Heart left ventricle (tissue), 13 donors: ENCODE data around the gene CFAP100.

Source experiments
- CTCF ChIP-seq, 12 donors: fragments of 200-600 bp; sonication (generic) in 4 of 12; IDR thresholded peaks; one replicate each; pipeline versions ENCODE4 v1.5.0 to v1.8.0; 2018 to 2022; ENCODE audit warnings: antibody characterized with exemption in 12 of 12, mild to moderate bottlenecking in 5 of 12
- POLR2A ChIP-seq, 2 donors: fragments of 450-650 bp; IDR thresholded peaks; one replicate each; pipeline ENCODE4 v1.6.1; 2017; ENCODE audit warnings: antibody characterized with exemption in 2 of 2, mild to moderate bottlenecking in 2 of 2, moderate library complexity in 2 of 2
- donor health status: ischemic (EF 13 %, LVEDD 7.1; RV severe dilation, severe dysfunction).
- donor health status: DM: no; HTN: yes; CAD: no.
- donor health status: DM: no; HTN: no; CAD: no.
- donor health status: ischemic (EF 25% LVEDD 6.9; RV normal size, moderate dysfunction).
- donor health status: ischemic (EF 25% LVEDD 5.7; RV mildly dilated, moderate dysfunction).
- donor health status: ischemic (EF 35%, LVEDD 5.7; RV mildly dilated, moderate dysfunction).
- donor health status: nonischemic (EF 11% LVEDD 7.7; RV severe dilation, severe dysfunction).
- donor health status: DM: yes; HTN: yes; CAD: no.
- donor health status: PGD.
- donor health status: ischemic (EF 29% LVEDD 5.4; RV normal size, mild dysfunction).
- donor health status: nonischemic (EF 23%, LVEDD 6.1; RV moderate dilation, normal function).

GRCh38 chr3:126454025-126454424, 59.3 kb downstream of the CFAP100 start:
- no peak for TF ChIP-seq POLR2A (IDR thresholded peaks at IDR 0.05)
- no peak for TF ChIP-seq CTCF (IDR thresholded peaks at IDR 0.05)
